NB4 (cell line): Measurements from ENCODE around the gene GPX4.

Experiments used
- DNase-seq: peaks from one replicate; pipeline ENCODE4 v3.0.0; 2010; ENCODE audit warnings: low read depth
- H3K4me3 ChIP-seq: one replicate; pipeline ENCODE4 v1.5.1; 2011; ENCODE audit warnings: mild to moderate bottlenecking, low read depth, low read length, moderate library complexity
- CTCF ChIP-seq: IDR thresholded peaks from one replicate; pipeline ENCODE4 v1.5.1; 2012; ENCODE audit warnings: low read depth, low read length
- MYC ChIP-seq: IDR thresholded peaks from 2 replicates; pipeline ENCODE4 v1.6.1; 2011; ENCODE audit warnings: low read depth, low read length
- POLR2A ChIP-seq: IDR thresholded peaks from 2 replicates; pipeline ENCODE4 v1.6.1; 2011; ENCODE audit warnings: mild to moderate bottlenecking; ENCODE audit not compliant: insufficient read length; ENCODE audit errors: extremely low read depth
- TF ChIP-seq, protein P1 (sequence below): IDR thresholded peaks from 2 replicates; pipeline ENCODE4 v1.6.1; 2011; ENCODE audit warnings: low read depth, low read length

GPX4 gene

DNA sequence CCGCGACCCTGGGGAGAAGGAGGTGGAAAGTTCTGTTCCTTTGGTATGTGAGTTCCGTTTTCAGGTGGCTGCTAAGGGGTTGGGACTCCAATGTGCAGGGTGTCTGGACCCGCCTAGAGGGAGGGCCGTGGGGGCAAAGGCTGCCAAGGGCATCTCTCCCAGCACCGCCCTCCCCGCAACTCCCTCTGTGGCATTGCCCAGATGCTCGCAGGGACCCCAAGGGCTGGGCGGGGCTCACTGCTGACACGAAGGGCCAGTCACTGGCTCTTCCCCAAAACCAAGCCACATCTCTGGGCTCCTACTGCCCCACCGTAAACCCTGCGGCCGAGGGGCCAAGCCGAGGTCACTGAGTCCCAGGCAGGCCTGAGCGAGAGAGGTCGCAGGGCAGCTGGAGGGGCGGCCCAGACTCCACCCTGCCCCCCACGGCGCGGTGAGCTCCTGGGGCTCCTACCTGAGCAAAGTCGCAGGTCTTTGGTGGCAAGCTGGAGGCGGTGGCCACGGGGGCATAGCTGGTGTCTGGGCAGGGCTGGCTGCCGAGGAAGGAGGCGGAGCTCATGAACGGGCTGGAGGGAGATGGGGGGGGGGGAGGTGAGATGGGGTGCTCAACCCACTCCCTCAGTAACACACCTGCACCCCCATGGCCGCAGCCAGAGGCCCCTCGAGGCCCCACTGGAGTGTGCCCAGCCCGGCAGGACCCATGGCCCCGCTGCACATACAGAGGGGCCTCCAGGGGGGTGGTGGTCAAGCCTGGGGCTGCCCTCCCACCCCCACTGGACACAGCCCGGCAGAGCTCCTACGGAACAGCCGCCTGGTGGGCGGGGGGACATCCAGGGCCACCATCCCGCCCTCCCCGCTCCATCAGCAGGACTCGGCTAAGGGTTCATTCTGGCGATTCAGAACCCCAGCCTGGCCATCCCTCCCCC is 43.3 kb downstream of the GPX4 start:
- no peak overlapping the region for H3K4me3 ChIP-seq
- DNase-seq = no peak
- TF ChIP-seq, protein P1, sequence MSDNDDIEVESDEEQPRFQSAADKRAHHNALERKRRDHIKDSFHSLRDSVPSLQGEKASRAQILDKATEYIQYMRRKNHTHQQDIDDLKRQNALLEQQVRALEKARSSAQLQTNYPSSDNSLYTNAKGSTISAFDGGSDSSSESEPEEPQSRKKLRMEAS = no peak
- TF ChIP-seq CTCF (no peak), POLR2A (no peak), MYC (no peak)

DNA sequence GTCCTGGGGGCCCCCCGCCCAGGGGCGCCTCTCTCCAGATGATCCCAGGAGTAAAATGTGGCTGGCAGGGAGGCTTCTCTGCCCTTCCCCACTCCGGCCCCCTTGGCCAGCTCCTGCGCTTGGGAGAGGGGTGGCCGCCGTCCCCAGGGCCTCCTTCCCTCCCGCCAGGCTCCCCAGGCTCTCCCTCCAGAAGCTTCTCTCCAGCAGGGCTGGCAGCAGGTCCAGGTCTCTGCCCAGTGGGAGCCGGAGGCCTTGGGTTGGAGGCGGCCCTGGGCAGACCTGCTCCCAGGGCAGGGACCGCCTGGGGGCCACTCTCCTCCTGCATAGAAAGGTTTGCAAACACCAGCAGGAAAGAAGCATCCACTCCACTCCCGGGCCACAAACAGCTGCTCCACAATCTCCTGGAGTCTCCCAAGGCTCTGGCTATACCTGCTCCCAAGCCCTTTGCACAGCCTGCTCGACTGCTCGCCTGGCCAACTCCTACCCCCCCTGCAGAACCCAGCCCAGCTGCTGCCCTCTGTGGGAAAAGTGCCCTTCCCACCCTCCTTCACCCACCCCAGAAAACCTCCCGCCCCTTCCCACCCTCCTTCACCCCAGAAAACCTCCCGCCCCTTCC is 44.2 kb downstream of the GPX4 start:
- TF ChIP-seq MYC = no peak
- TF ChIP-seq POLR2A = no peak
- TF ChIP-seq, protein P1 = no peak
- TF ChIP-seq CTCF = no peak
- no peak for DNase-seq
- no peak overlapping the region for H3K4me3 ChIP-seq

GRCh38 chr19:1149259-1150045 is 45.7 kb downstream of the GPX4 start:
- no peak overlapping the region for H3K4me3 ChIP-seq
- no peak for DNase-seq
- TF ChIP-seq, protein P1 = no peak
- TF ChIP-seq CTCF = no peak
- no peak for TF ChIP-seq MYC
- no peak for TF ChIP-seq POLR2A

DNA sequence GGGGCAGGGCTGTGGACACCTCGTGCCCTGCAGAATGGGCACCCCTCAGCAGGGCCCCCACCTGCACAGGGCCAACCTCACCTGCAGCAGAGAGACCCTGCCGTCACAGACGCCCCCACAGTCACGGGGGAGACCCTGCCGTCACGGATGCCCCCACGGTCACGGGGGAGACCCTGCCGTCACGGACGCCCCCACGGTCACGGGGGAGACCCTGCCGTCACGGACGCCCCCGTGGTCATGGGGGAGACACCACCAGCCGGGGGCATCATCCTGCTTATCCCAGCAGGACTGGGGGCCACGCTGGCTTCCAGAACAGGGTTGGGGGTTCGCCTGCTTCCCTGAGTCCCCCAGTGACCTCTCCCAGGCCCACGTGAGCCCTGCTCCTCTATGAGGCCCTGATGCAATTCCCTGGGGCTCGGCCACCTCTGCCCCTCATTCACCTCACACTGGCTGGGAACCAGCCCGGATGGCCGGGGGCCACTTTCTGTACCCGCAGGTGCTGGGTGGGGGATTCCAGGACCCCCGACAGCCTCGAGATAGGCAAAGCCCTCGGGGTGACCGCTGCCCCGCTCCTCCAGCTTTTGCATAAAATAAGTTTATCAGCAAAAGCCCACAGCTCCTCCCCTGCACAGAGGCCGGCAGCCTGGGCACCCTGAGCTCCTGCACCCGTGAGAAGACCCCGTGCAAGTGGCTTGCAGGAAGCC is 46.7 kb downstream of the GPX4 start:
- TF ChIP-seq MYC (no peak), POLR2A (no peak), CTCF (no peak)
- no peak overlapping the region for H3K4me3 ChIP-seq

GRCh38 chr19:1151037-1151724 is 47.4 kb downstream of the GPX4 start:
- H3K4me3 ChIP-seq = no peak overlapping the region
- DNase-seq = no peak
- TF ChIP-seq MYC (no peak), POLR2A (no peak), CTCF (no peak)
- TF ChIP-seq, protein P1 = no peak

More for the DNA sequence above, 46.7 kb downstream of the GPX4 start:
- DNase-seq = no peak
